Mucosa of rectum (tissue), 2 donors: ENCODE measurements around the gene CCR7.
"Not testable (repeated sequence)": the region's sequence is repeated elsewhere in the genome, so short reads cannot be mapped to it uniquely, and the experiment has no call there.

Experiments
- H3K27ac ChIP-seq, 2 donors: one replicate each; pipeline ENCODE4 v1.7.0; 2013; ENCODE audit warnings: inconsistent platforms in 2 of 2, low read depth in 2 of 2, low read length in 2 of 2
- H3K27me3 ChIP-seq, 2 donors: one replicate each; pipeline ENCODE4 v1.7.0; 2013; ENCODE audit warnings: low read length in 2 of 2; ENCODE audit not compliant: control insufficient read depth in 2 of 2, insufficient read depth in 2 of 2
- H3K36me3 ChIP-seq, 2 donors: one replicate each; pipeline ENCODE4 v1.7.0; 2013; ENCODE audit warnings: low read length in 2 of 2; ENCODE audit not compliant: control insufficient read depth in 2 of 2, insufficient read depth in 2 of 2
- H3K4me1 ChIP-seq, 2 donors: one replicate each; pipeline ENCODE4 v1.7.0; 2013; ENCODE audit warnings: low read length in 2 of 2, mild to moderate bottlenecking in 1 of 2; ENCODE audit not compliant: control insufficient read depth in 2 of 2, insufficient read depth in 2 of 2
- H3K4me3 ChIP-seq, 2 donors: one replicate each; pipeline ENCODE4 v1.7.0; 2013; ENCODE audit warnings: low read length in 2 of 2
- H3K9ac ChIP-seq, 2 donors: one replicate each; pipeline ENCODE4 v1.7.0; 2013; ENCODE audit warnings: low read length in 2 of 2, low read depth in 1 of 2, mild to moderate bottlenecking in 1 of 2
- H3K9me3 ChIP-seq, 2 donors: one replicate each; pipeline ENCODE4 v1.7.0; 2013; ENCODE audit warnings: low read length in 2 of 2; ENCODE audit not compliant: control insufficient read depth in 2 of 2
- donor health status: healthy.
- donor health status: Normal muscosa, but diverticular disease.

Gene CCR7

GRCh38 chr17:40576113-40576740 lies 11.0 kb upstream of the CCR7 start:
- no peak overlapping the region for H3K9ac ChIP-seq
- peaks cover 0 to 2% of the 10 kb centered on the region in 2 donors for H3K27me3 ChIP-seq
- no peak overlapping the region for H3K4me3 ChIP-seq
- H3K27ac ChIP-seq = no peak overlapping the region
- no peaks in the 10 kb centered on the region for H3K36me3 ChIP-seq
- H3K4me1 ChIP-seq = no peaks in the 10 kb centered on the region
- peaks cover 3 to 5% of the 10 kb centered on the region in 2 donors for H3K9me3 ChIP-seq

- Histone ChIP-seq H3K27me3 (peaks cover 0 to 5% of the 10 kb centered on the region in 2 donors), H3K4me3 (no peak overlapping the region), H3K36me3 (no peaks in the 10 kb centered on the region), H3K4me1 (no peaks in the 10 kb centered on the region), H3K9ac (no peak overlapping the region), H3K9me3 (peaks cover 3 to 5% of the 10 kb centered on the region in 2 donors), H3K27ac (no peak overlapping the region)
Measured at GRCh38 chr17:40574292-40574691, 9.0 kb upstream of the CCR7 start.

GRCh38 chr17:40572245-40572993 lies 7.1 kb upstream of the CCR7 start:
- H3K9ac ChIP-seq, H3K27ac ChIP-seq, H3K4me1 ChIP-seq, H3K9me3 ChIP-seq, H3K4me3 ChIP-seq, H3K27me3 ChIP-seq, H3K36me3 ChIP-seq: not testable (repeated sequence)

- no peaks in the 10 kb centered on the region for H3K9me3 ChIP-seq
- H3K4me3 ChIP-seq = no peak overlapping the region
- H3K36me3 ChIP-seq = no peaks in the 10 kb centered on the region
- no peaks in the 10 kb centered on the region for H3K4me1 ChIP-seq
- peaks cover 0 to 9% of the 10 kb centered on the region in 2 donors for H3K27me3 ChIP-seq
- H3K27ac ChIP-seq = no peak overlapping the region
- H3K9ac ChIP-seq = no peak overlapping the region
Measured at GRCh38 chr17:40568074-40568836, 3.0 kb upstream of the CCR7 start.

- Histone ChIP-seq H3K4me1 (no peaks in the 10 kb centered on the region), H3K27me3 (peaks cover 0 to 9% of the 10 kb centered on the region in 2 donors), H3K36me3 (no peaks in the 10 kb centered on the region), H3K4me3 (no peak overlapping the region), H3K9me3 (no peaks in the 10 kb centered on the region), H3K9ac (no peak overlapping the region), H3K27ac (no peak overlapping the region)
Measured at GRCh38 chr17:40567377-40567776, 2.1 kb upstream of the CCR7 start.

- H3K27ac ChIP-seq = peak overlapping the region in 1 of 2 donors; percentile 32
- H3K4me3 ChIP-seq = no peak overlapping the region
- no peak overlapping the region for H3K9ac ChIP-seq
- H3K27me3 ChIP-seq = peaks cover 0 to 9% of the 10 kb centered on the region in 2 donors
- no peaks in the 10 kb centered on the region for H3K4me1 ChIP-seq
- H3K9me3 ChIP-seq = no peaks in the 10 kb centered on the region
- no peaks in the 10 kb centered on the region for H3K36me3 ChIP-seq
Measured at GRCh38 chr17:40565769-40566409, 617 bp upstream of the CCR7 start.

- Histone ChIP-seq H3K27ac (peak overlapping the region in 1 of 2 donors; percentile 61), H3K9me3 (no peaks in the 10 kb centered on the region), H3K4me3 (peak overlapping the region in 1 of 2 donors; percentile 60), H3K36me3 (no peaks in the 10 kb centered on the region), H3K27me3 (peaks cover 0 to 6% of the 10 kb centered on the region in 2 donors), H3K4me1 (peaks cover 8 to 9% of the 10 kb centered on the region in 2 donors), H3K9ac (no peak overlapping the region)
Measured at GRCh38 chr17:40564195-40564882, 933 bp downstream of the CCR7 start.

- Histone ChIP-seq H3K4me1 (peaks cover 8 to 11% of the 10 kb centered on the region in 2 donors), H3K9ac (peak overlapping the region in 1 of 2 donors; percentile 26), H3K4me3 (peak overlapping the region in 1 of 2 donors; percentile 48)
Measured at GRCh38 chr17:40563220-40564052, 1.8 kb downstream of the CCR7 start.

GRCh38 chr17:40562838-40563219 lies 2.4 kb downstream of the CCR7 start:
- Histone ChIP-seq H3K9ac (peak overlapping the region in 1 of 2 donors; percentile 26), H3K27me3 (peaks cover 0 to 3% of the 10 kb centered on the region in 2 donors), H3K9me3 (no peaks in the 10 kb centered on the region), H3K27ac (no peak overlapping the region), H3K4me1 (peaks cover 8 to 11% of the 10 kb centered on the region in 2 donors), H3K36me3 (no peaks in the 10 kb centered on the region), H3K4me3 (peak overlapping the region in 1 of 2 donors; percentile 44)

More at GRCh38 chr17:40563220-40564052, 1.8 kb downstream of the CCR7 start:
- Histone ChIP-seq H3K27ac (no peak overlapping the region), H3K36me3 (no peaks in the 10 kb centered on the region), H3K9me3 (no peaks in the 10 kb centered on the region), H3K27me3 (peaks cover 0 to 5% of the 10 kb centered on the region in 2 donors)
